ENCODE measurements around the gene SKAP1. TPM values are rescaled to one million over a fixed set of nuclear protein-coding genes. Genes with fewer than 3 reads are reported as not detected.

The SKAP1 gene
- total RNA-seq, 4 donors from 2014 or later = 1.2 to 6.4 (median 4.9) TPM; not detected in 1

DNA sequence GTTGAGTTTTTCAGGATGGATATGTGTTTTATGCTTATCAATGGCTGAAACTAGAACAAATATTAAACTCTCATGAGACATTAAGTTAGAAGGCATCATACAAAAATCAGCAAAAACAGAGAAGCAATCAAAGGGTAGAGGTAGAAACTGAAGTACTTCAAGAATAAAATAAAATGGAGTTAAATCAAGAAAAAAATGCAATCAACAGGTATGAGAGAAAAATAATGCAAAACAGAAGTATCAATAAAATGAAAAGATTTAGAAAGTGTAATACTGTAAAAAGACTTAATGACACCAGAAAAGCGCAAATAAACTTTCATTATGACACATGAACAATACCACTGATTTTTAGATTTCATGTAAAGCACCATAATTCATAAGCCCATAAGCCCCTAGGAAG lies 112.3 kb downstream of the SKAP1 start:
- no peak overlapping the region for H3K4me3 ChIP-seq
- no peak for TF ChIP-seq POLR2AphosphoS5 (IDR thresholded peaks at IDR 0.05)
- TF ChIP-seq POLR2A (IDR thresholded peaks at IDR 0.05) = no peak
- no peak for TF ChIP-seq EP300 (IDR thresholded peaks at IDR 0.05; ENCODE audit: low read depth)
- TF ChIP-seq, protein P1, sequence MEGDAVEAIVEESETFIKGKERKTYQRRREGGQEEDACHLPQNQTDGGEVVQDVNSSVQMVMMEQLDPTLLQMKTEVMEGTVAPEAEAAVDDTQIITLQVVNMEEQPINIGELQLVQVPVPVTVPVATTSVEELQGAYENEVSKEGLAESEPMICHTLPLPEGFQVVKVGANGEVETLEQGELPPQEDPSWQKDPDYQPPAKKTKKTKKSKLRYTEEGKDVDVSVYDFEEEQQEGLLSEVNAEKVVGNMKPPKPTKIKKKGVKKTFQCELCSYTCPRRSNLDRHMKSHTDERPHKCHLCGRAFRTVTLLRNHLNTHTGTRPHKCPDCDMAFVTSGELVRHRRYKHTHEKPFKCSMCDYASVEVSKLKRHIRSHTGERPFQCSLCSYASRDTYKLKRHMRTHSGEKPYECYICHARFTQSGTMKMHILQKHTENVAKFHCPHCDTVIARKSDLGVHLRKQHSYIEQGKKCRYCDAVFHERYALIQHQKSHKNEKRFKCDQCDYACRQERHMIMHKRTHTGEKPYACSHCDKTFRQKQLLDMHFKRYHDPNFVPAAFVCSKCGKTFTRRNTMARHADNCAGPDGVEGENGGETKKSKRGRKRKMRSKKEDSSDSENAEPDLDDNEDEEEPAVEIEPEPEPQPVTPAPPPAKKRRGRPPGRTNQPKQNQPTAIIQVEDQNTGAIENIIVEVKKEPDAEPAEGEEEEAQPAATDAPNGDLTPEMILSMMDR (IDR thresholded peaks at IDR 0.05) = no peak
- WGBS, 2 donors (ENCODE audit: low coverage in 1 of 2) = 87 to 100% methylated on average over 1 of the region's 1 CpG
- peaks cover 38% of the 10 kb centered on the region for H3K27me3 ChIP-seq
- no peak for DNase-seq
- no peaks in the 10 kb centered on the region for H3K9me3 ChIP-seq
- no peaks in the 10 kb centered on the region for H3K36me3 ChIP-seq
- H3K4me1 ChIP-seq = no peaks in the 10 kb centered on the region
- H3K27ac ChIP-seq = no peak overlapping the region
- intact Hi-C loops (cut with DNase I; ENCODE audit: low total_unique reads) = no loop called here
- in situ Hi-C loops (cut with MboI; ENCODE audit: low pct_ligation_motif_present in 1 of 4, low pct_unique_long_range_greater_than_20kb in 1 of 4, low sequenced_read_pairs in 3 of 4) = no loop called here

DNA sequence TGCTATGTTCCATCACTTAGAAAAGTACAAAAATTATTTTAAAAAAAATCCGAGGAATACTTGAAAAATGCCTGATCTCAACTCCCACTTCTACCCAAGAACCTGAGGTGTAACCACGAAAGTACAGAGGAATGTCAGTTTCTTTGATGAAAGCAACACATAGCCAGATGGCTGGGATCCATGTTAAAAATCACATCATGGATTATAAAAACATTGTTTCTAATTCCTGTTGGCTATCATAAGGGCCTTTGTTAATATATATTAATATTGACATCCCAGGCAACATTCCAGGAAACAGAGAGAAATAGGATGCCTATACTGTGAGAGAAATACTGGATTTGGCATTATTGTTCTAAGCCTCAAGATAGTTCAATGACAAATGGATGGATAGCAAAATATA lies 115.3 kb downstream of the SKAP1 start:
- WGBS, 2 donors (ENCODE audit: low coverage in 1 of 2) = 81 to 83% methylated on average over 2 of the region's 2 CpGs

DNA sequence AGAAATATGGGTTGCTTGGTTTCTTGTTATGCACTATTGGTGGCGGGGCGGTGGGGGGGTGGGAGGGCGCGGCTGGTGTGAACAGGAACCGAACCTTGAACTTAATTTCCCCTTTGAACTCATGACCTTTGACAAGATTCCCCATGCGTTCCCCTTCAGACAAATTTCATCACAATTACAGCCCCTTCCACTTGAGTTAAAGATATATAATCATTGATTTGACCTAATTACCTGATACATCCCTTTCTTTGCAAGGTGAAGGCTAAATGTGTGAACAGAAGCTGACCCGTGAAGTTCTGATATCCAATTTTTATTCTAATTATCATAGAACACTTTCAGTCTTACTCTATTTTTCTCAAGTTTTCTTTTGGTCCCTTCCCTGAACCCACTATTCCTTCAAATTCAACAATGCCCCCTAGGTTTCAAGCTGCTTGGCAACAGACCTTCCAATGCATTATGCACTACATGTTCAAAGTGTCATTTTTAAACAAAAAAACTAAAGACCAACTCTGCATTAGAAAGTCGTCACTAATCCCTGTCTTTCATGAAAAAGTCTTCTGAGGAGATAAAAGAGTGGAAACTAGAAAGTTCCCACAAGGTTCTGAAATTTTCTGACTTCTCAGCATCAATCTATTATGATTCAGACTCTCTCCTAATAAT lies 116.8 kb downstream of the SKAP1 start:
- TF ChIP-seq EP300 (IDR thresholded peaks at IDR 0.05; ENCODE audit: low read depth) (no peak), POLR2AphosphoS5 (IDR thresholded peaks at IDR 0.05) (no peak), POLR2A (IDR thresholded peaks at IDR 0.05) (no peak)
- TF ChIP-seq, protein P1 (IDR thresholded peaks at IDR 0.05) = no peak
- H3K9me3 ChIP-seq = no peaks in the 10 kb centered on the region
- no peak for DNase-seq
- H3K36me3 ChIP-seq = no peaks in the 10 kb centered on the region
- H3K4me1 ChIP-seq = peaks cover 0 to 5% (median under 1%) of the 10 kb centered on the region in 4 donors
- intact Hi-C loops (cut with DNase I; ENCODE audit: low total_unique reads) = no loop called here
- no peak overlapping the region for H3K27ac ChIP-seq
- 72 to 76% methylated on average over 5 to 8 of the region's 8 CpGs for WGBS, 2 donors (ENCODE audit: low coverage in 1 of 2)
- no peak overlapping the region for H3K4me3 ChIP-seq
- peaks cover 66% of the 10 kb centered on the region for H3K27me3 ChIP-seq
- in situ Hi-C loops (cut with MboI; ENCODE audit: low pct_ligation_motif_present in 1 of 4, low pct_unique_long_range_greater_than_20kb in 1 of 4, low sequenced_read_pairs in 3 of 4) = no loop called here

More for the DNA sequence above, 115.3 kb downstream of the SKAP1 start:
- intact Hi-C loops (cut with DNase I; ENCODE audit: low total_unique reads) (no loop called here), in situ Hi-C loops (cut with MboI; ENCODE audit: low pct_ligation_motif_present in 1 of 4, low pct_unique_long_range_greater_than_20kb in 1 of 4, low sequenced_read_pairs in 3 of 4) (no loop called here)
- Histone ChIP-seq H3K4me3 (no peak overlapping the region), H3K9me3 (no peaks in the 10 kb centered on the region), H3K4me1 (no peaks in the 10 kb centered on the region), H3K36me3 (no peaks in the 10 kb centered on the region), H3K27me3 (peaks cover 65% of the 10 kb centered on the region), H3K27ac (no peak overlapping the region)
- no peak for TF ChIP-seq POLR2A (IDR thresholded peaks at IDR 0.05)
- TF ChIP-seq, protein P1 (IDR thresholded peaks at IDR 0.05) = no peak
- DNase-seq = no peak

DNA sequence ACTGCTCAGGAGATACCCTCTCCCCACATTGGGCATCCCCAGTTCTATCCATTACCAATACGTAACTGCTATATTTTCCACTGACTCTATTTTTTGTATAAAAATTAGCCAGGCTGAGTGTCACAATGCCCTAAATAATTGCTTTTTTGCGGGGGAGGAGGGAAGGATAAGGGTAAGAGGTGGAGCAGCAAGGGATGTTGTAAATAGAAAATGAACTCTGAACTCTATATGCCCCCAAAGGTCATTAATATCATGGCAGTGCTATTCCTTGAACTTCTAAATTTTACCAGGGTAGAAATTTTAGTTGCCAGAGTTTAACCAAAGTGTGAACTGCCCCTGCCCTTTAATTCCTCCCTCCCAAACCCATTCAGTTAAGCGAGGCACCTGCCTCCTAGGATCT lies 118.7 kb downstream of the SKAP1 start:
- Histone ChIP-seq H3K36me3 (no peaks in the 10 kb centered on the region), H3K4me3 (no peak overlapping the region), H3K9me3 (no peaks in the 10 kb centered on the region), H3K4me1 (peaks cover 0 to 6% (median 2%) of the 10 kb centered on the region in 4 donors), H3K27me3 (peaks cover 80% of the 10 kb centered on the region), H3K27ac (no peak overlapping the region)
- TF ChIP-seq POLR2AphosphoS5 (IDR thresholded peaks at IDR 0.05) (no peak), POLR2A (IDR thresholded peaks at IDR 0.05) (no peak), EP300 (IDR thresholded peaks at IDR 0.05; ENCODE audit: low read depth) (no peak)
- TF ChIP-seq, protein P1 (IDR thresholded peaks at IDR 0.05) = no peak
- intact Hi-C loops (cut with DNase I; ENCODE audit: low total_unique reads) (no loop called here), in situ Hi-C loops (cut with MboI; ENCODE audit: low pct_ligation_motif_present in 1 of 4, low pct_unique_long_range_greater_than_20kb in 1 of 4, low sequenced_read_pairs in 3 of 4) (no loop called here)
- 75 to 86% methylated on average over 2 to 3 of the region's 3 CpGs for WGBS, 2 donors (ENCODE audit: low coverage in 1 of 2)
- no peak for DNase-seq
